Neural cell (in vitro differentiated cells): ENCODE data around the gene CREB3L2.

Source experiments
- CTCF ChIP-seq: fragments of 450-650 bp; IDR thresholded peaks from 2 replicates; pipeline ENCODE4 v1.5.1; 2014; ENCODE audit warnings: antibody characterized with exemption, mild to moderate bottlenecking, moderate library complexity; ENCODE audit not compliant: poor library complexity, severe bottlenecking
- EZH2 ChIP-seq: fragments of 200-600, 300-800 bp; shearing (Covaris generic), sonication (generic); IDR thresholded peaks from 2 replicates; pipeline ENCODE4 v1.6.1; 2014; ENCODE audit warnings: antibody characterized with exemption, low read length, borderline replicate concordance, mild to moderate bottlenecking; ENCODE audit not compliant: insufficient read depth, poor library complexity, severe bottlenecking
- RAD21 ChIP-seq: fragments of 450-650 bp; conservative IDR thresholded peaks from 2 replicates; pipeline ENCODE4 v1.6.1; 2014; ENCODE audit warnings: antibody characterized with exemption, mild to moderate bottlenecking, moderate library complexity
- REST ChIP-seq: IDR thresholded peaks from 2 replicates; pipeline ENCODE4 v1.6.1; 2012; ENCODE audit warnings: borderline replicate concordance
- TAF1 ChIP-seq: IDR thresholded peaks from 2 replicates; pipeline ENCODE4 v1.6.1; 2012; ENCODE audit warnings: low read depth

GRCh38 chr7:137836541-137836940, 165.3 kb downstream of the CREB3L2 start:
- TF ChIP-seq EZH2 (no peak), REST (no peak), RAD21 (no peak), CTCF (no peak), TAF1 (no peak)
